Retina (tissue), 1 donor: Measurements from ENCODE around the gene BRCC3.

Experiments used
- DNase-seq: peaks from one replicate; pipeline ENCODE4 v3.0.0-alpha.2; 2016

The BRCC3 gene

DNA sequence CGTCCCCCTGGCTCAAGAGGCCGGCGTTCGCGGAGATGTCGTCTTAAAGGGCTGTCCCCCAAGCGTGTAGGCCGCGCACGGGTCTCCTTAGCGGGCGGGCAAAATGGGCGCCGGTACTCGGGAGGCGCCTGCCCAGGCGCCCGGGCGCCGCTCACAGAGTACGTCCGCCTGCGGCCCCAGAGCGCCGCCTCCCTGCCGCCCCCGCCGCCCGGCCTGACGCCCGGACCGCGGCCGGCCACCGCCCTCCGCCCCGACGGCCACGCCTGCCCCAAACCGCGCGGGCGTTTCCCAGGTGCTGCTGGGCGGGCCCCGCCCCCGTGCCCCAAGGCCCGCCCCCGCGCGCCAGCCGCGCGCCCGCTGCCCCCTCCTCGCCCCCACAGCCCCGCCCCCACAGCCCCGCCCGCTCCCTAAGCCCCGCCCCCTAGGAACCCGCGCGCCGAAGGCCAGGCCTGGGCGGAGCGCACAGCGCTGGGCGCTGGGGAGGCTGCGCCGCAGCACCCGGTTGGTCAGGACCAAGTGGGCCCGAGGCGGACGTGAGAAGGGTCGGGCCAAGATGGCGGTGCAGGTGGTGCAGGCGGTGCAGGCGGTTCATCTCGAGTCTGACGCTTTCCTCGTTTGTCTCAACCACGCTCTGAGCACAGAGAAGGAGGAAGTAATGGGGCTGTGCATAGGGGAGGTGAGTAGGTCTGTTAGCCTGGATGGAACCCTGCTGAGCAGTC is at the start of gene BRCC3, which contains the start of the genes CMC4 and MTCP1:
BRCC3 (plus strand) TSS at position 534 of the 719 bp plus-strand sequence; CDS start at position 554, 20 bp downstream.
CMC4 (minus strand) TSS at position 162 of the 719 bp plus-strand sequence. CDS start 7,113 bp downstream, outside the sequence.
MTCP1 (minus strand) TSS at position 162 of the 719 bp plus-strand sequence. CDS start 5,126 bp downstream, outside the sequence.
- peak; percentile 77 for DNase-seq

- DNase-seq: no peak
These were observed 48.7 kb upstream of the BRCC3 start, which contains the start of gene F8 for GRCh38 chrX:155022585-155022984. Gene F8 (minus strand): TSS chrX:155022723. CDS start chrX:155022552, 171 bp downstream.

DNA sequence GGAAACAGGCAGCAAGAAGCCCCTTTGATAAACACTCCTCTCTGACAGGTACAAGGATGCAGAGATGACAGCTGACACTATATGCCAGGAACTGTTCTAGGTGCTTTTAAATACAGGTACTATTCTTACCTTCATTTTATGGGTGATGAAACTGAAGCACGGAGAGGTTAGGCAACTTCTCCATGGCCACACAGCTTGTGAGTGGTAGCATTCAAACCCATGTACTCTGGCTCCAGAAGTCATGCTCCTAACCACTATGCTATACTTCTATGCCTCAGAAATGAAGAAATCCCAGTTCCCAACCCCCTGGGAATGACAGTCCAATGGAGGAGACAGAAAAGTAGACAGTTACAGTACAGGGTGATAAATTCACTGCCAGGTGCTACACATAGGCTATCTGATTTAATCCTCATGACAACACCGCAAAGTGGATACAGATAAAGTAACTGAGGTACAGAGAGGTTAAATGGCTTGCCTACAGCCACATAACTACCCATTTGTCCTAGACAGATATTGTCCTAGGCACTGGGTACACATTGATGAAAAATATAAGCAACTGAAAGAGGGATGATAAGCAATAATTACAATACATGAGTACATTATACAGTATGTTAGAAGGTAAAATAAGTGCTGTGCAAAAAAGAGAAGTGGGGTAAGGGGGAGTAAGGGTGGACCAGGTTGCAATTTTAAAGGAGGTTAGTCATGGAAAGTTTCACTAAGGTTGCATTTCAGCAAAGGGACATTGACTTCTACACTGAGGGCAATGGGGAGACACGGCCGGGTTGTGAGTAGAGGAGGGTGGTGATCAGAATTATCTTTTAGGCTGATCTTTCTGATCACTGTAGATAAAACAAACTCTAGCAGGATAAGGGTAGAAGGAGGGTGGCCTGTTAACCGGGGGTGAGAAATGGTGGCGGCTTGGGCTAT is 47.1 kb upstream of the BRCC3 start:
- DNase-seq: no peak

- no peak for DNase-seq
These were observed 44.9 kb upstream of the BRCC3 start for GRCh38 chrX:155026420-155026726.

- DNase-seq: peak; percentile 91
These were observed 44.4 kb upstream of the BRCC3 start, which contains the start of gene FUNDC2 for GRCh38 chrX:155026727-155027508. Gene FUNDC2 (plus strand): TSS chrX:155026844. CDS start chrX:155026939, 95 bp downstream.

DNA sequence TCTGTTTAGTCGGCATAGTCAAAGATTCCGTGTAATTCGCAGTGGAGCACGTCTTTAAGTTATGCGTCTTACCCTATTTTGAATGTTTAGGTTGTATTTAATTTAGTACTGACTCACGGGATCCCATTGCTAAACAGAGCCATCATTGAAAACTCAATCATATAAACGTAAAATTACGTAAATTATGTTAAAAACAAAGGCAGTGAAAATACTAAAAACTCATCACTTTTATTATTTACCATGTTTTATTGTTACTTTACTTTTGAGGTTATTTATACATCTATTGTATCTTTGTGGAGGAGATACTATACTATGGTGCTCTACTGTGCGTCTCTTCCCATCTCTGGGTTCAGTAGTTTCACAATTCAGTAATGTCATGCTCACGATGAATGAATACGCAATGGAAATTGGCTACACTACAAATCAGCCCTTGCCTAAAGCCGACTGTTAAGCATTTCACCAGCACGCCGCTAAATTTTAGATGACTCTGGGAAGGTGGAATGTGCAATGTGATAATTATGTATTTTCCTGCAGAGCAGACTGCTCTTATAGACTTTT is 43.7 kb upstream of the BRCC3 start:
- DNase-seq: peak; percentile 11

GRCh38 chrX:155028129-155028528 is 43.2 kb upstream of the BRCC3 start:
- DNase-seq: peak; percentile 2

DNA sequence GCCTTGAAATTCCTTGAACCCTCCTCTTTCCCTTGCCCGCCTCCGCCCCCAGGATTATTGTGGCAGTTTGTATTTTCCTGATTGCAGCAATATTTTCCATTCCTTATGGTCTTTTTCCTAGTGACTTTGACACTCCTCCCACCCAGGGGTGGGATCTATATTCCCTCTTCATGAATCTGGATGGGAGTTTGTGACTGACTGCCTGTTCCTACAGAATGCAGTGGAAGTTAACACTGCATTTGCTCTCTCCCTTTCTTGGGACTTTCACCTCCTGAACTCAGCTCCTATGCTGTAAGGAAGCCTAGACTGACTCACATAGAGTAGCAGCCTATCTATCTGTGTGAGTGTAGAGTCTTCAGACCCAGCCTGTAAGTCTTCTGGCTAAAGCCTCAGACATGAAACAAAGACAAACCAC is 42.4 kb upstream of the BRCC3 start:
- no peak for DNase-seq

- DNase-seq: no peak
These were observed 39.7 kb upstream of the BRCC3 start for GRCh38 chrX:155031657-155032056.

GRCh38 chrX:155035688-155036087 is 35.6 kb upstream of the BRCC3 start:
- DNase-seq: no peak

- no peak for DNase-seq
These were observed 25.0 kb upstream of the BRCC3 start for GRCh38 chrX:155046129-155046810.

GRCh38 chrX:155046811-155047528 is 24.3 kb upstream of the BRCC3 start:
- no peak for DNase-seq

- DNase-seq: peak; percentile 10
These were observed 22.2 kb upstream of the BRCC3 start for GRCh38 chrX:155048977-155049619.

DNA sequence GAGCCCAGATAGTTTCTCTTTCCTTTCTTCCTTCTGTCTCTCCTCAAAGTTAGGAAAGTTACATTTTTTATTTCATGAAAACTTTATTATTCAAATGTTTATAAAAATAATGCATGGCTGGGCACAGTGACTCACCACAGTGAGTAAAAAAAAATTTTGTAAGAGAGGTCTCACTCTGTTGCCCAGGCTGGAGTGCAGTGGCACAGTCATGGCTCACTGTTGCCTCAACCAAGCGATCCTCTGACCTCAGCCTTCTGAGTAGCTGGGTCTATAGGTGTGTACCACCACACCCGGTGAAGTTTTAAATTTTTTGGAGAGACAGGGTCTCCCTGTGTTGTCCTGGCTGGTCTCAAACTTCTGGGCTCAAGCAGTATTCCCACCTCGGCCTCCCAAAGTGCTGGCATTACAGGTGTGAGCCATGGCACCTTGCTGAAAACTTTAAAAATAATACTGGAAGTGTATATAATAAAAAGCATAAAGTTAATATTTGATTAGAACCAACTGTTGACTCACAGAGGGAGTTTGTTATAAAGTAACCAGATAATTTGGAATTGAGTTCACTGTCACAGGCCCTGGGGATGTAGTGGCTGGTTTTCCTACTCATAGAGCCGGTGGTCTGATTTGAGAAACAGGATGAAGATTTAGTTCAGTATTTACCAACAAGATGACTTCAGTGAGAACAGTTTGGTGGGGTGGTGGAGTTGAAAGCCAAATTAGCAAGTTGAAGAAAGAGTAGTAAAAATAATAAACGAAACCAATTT is 18.4 kb upstream of the BRCC3 start:
- DNase-seq: no peak

DNA sequence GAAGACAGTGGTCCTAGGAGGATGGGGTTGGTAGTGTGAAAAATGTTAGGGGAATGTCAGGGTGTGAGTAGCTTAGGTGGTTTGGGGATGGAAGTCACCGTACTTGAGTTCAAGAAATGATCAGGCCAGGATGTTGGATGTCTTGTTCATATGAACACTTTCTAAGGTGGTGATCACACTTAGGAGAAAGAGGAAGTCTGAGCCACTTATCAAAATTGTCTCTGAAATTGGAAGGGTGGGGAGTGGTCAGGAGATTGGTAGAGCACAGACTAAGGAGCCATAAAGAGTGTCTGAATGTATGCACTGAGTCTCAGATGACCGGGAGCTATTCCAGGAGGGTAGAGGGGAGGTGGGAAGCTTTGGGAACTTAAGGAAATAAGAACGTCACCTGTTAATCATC is 17.7 kb upstream of the BRCC3 start:
- DNase-seq: no peak

DNA sequence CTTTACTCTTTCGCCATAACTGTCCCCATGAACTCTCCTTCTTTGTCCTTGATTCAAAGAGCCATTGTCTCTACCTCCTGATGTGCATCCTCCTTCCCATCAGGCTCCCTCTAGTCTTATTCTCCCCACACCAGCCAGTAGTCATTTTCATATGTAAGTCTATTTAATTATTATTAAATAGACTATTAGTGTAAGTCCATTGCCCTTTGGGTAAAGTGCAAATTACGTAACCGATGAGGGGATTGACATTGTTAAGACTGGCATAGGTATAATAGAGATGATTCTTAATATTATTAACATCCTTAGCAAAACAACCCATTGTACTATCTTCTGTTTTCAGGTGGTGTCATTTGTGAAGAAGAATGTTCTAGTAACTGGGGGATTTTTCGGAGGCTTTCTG is 17.1 kb upstream of the BRCC3 start:
- DNase-seq: no peak

- DNase-seq: no peak
These were observed 15.8 kb upstream of the BRCC3 start for GRCh38 chrX:155055494-155055893.

- no peak for DNase-seq
These were observed 14.8 kb upstream of the BRCC3 start for GRCh38 chrX:155056471-155056870.

- peak; percentile 65 for DNase-seq
These were observed 14.2 kb upstream of the BRCC3 start for GRCh38 chrX:155056877-155057792.
